ENCODE measurements around the gene PLEKHM2. TPM values are rescaled to one million over a fixed set of nuclear protein-coding genes. Genes with fewer than 3 reads are reported as not detected.

Gene PLEKHM2
- total RNA-seq, 4 donors from 2014 or later: 55.5 to 98.7 (median 61.9) TPM

DNA sequence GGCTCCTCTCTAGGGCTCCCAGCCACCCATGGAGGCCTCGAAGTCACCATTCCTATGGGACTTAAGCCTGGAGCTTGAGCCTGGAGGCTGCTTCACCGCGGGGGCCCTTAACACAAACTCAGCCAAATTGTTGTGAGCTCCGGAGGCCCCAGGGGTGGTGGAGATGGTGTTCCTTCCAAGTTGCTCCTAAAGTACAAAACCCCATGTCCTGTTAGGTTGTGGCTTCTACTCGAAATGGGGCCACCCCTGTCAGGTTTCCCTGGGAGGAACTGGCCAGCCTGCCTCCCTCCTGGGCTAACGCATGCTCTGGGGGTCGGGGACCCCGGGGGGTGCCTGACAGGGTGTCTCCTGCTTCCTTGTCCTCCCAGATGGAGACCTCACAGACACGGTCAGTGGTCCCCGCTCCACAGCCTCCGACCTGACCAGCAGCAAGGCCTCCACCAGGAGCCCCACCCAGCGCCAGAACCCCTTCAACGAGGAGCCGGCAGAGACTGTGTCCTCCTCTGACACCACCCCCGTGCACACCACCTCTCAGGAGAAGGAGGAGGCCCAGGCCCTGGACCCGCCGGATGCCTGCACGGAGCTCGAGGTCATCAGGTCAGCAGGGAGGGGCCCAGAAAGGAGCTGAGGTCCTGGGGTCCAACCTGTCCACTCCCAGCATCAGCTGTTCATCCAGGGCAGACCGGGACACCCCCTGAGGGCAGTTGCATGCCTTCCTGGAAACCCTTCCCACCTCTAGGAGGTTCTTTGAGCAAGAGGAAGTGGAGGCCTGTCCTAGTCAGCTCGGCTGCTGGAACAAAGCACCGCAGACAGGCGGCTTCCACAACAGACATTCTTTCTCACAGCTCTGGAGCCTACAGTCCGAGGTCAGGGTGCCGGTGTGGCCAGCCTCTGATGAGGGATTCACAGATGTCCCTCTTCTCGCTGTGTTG, 41.1 kb downstream of the PLEKHM2 start:
- H3K4me3 ChIP-seq (ENCODE audit: low read depth, poor library complexity, severe bottlenecking): no peak overlapping the region
- DNase-seq (ENCODE audit: low spot score in 2 of 2): no peak
- intact Hi-C loops (cut with DNase I; ENCODE audit: low total_unique reads): no loop called here
- TF ChIP-seq, protein P1, sequence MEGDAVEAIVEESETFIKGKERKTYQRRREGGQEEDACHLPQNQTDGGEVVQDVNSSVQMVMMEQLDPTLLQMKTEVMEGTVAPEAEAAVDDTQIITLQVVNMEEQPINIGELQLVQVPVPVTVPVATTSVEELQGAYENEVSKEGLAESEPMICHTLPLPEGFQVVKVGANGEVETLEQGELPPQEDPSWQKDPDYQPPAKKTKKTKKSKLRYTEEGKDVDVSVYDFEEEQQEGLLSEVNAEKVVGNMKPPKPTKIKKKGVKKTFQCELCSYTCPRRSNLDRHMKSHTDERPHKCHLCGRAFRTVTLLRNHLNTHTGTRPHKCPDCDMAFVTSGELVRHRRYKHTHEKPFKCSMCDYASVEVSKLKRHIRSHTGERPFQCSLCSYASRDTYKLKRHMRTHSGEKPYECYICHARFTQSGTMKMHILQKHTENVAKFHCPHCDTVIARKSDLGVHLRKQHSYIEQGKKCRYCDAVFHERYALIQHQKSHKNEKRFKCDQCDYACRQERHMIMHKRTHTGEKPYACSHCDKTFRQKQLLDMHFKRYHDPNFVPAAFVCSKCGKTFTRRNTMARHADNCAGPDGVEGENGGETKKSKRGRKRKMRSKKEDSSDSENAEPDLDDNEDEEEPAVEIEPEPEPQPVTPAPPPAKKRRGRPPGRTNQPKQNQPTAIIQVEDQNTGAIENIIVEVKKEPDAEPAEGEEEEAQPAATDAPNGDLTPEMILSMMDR (IDR thresholded peaks at IDR 0.05): no peak
- no peak for TF ChIP-seq POLR2A (IDR thresholded peaks at IDR 0.05)
- WGBS, 2 donors: 83 to 87% methylated on average over 9 to 19 of the region's 26 CpGs

DNA sequence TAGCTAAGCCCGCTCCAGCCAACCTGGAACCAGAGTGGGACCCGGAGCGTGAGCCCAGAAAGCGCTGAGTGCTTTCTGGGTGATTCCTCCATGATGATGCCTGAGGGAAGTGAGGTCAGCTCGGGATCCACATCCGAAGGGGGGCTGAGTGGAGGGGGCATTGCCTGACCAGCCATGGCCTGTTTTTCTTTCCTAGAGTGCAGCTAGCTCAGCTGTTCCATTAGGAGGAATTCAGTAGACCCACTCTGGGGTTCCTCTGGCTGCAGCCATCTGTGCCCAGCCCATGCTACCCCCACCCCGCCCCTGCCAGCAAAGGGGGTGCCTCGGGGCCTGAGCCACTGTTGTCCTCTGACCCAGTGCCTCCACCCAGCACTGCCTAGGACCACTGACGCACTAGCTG, 42.4 kb downstream of the PLEKHM2 start:
- TF ChIP-seq, protein P1 (IDR thresholded peaks at IDR 0.05): no peak
- no peak for TF ChIP-seq POLR2A (IDR thresholded peaks at IDR 0.05)
- H3K4me3 ChIP-seq (ENCODE audit: low read depth, poor library complexity, severe bottlenecking): no peak overlapping the region
- WGBS, 2 donors: 89 to 97% methylated on average over 5 to 9 of the region's 9 CpGs
- DNase-seq (ENCODE audit: low spot score in 2 of 2): no peak
- intact Hi-C loops (cut with DNase I; ENCODE audit: low total_unique reads): no loop called here

DNA sequence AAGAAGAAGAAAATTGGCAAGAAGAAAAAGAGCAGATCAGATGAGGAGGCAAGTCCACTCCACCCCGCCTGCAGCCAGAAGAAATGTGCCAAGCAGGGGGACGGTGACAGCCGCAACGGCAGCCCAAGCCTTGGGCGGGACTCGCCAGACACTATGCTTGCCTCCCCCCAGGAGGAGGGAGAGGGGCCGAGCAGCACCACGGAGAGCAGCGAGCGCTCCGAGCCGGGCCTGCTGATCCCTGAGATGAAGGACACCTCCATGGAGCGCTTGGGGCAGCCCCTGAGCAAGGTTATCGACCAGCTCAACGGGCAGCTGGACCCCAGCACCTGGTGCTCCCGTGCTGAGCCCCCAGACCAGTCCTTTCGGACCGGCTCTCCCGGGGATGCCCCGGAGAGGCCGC, 42.9 kb downstream of the PLEKHM2 start:
- H3K4me3 ChIP-seq (ENCODE audit: low read depth, poor library complexity, severe bottlenecking): no peak overlapping the region
- no peak for DNase-seq (ENCODE audit: low spot score in 2 of 2)
- TF ChIP-seq, protein P1 (IDR thresholded peaks at IDR 0.05): no peak
- no peak for TF ChIP-seq POLR2A (IDR thresholded peaks at IDR 0.05)
- intact Hi-C loops (cut with DNase I; ENCODE audit: low total_unique reads): no loop called here
- 90% methylated on average over 21 of the region's 21 CpGs for WGBS, 2 donors

DNA sequence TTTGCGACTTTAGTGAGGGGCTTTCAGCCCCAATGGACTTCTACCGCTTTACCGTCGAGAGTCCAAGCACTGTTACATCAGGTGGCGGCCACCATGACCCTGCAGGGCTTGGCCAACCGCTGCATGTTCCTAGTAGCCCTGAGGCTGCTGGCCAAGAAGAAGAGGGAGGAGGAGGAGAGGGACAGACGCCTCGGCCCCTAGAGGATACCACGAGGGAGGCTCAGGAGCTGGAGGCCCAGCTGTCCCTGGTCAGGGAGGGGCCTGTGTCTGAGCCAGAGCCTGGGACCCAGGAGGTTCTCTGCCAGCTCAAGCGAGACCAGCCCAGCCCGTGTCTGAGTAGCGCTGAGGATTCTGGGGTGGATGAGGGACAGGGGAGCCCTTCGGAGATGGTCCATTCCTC, 43.3 kb downstream of the PLEKHM2 start:
- no peak for TF ChIP-seq POLR2A (IDR thresholded peaks at IDR 0.05)
- TF ChIP-seq, protein P1 (IDR thresholded peaks at IDR 0.05): no peak
- no peak overlapping the region for H3K4me3 ChIP-seq (ENCODE audit: low read depth, poor library complexity, severe bottlenecking)
- WGBS, 2 donors: 79 to 81% methylated on average over 13 of the region's 13 CpGs
- intact Hi-C loops (cut with DNase I; ENCODE audit: low total_unique reads): no loop called here
- DNase-seq (ENCODE audit: low spot score in 2 of 2): no peak

GRCh38 chr1:15727866-15728534, 43.9 kb downstream of the PLEKHM2 start:
- WGBS, 2 donors: 88 to 90% methylated on average over 23 of the region's 23 CpGs
- H3K4me3 ChIP-seq (ENCODE audit: low read depth, poor library complexity, severe bottlenecking): no peak overlapping the region
- intact Hi-C loops (cut with DNase I; ENCODE audit: low total_unique reads): no loop called here
- no peak for DNase-seq (ENCODE audit: low spot score in 2 of 2)
- TF ChIP-seq, protein P1 (IDR thresholded peaks at IDR 0.05): no peak

Measured in lower leg skin (tissue), 4 donors.